NCI-H2107 treated with DMSO at 0.1 percent for 48 hours (cell line): ENCODE measurements around the gene STXBP2.

Experiments used
- DNase-seq: peaks from one replicate; lab custom pipeline; 2025; ENCODE audit not compliant: unreplicated experiment; lab: John Stamatoyannopoulos, UW

STXBP2 gene

DNA sequence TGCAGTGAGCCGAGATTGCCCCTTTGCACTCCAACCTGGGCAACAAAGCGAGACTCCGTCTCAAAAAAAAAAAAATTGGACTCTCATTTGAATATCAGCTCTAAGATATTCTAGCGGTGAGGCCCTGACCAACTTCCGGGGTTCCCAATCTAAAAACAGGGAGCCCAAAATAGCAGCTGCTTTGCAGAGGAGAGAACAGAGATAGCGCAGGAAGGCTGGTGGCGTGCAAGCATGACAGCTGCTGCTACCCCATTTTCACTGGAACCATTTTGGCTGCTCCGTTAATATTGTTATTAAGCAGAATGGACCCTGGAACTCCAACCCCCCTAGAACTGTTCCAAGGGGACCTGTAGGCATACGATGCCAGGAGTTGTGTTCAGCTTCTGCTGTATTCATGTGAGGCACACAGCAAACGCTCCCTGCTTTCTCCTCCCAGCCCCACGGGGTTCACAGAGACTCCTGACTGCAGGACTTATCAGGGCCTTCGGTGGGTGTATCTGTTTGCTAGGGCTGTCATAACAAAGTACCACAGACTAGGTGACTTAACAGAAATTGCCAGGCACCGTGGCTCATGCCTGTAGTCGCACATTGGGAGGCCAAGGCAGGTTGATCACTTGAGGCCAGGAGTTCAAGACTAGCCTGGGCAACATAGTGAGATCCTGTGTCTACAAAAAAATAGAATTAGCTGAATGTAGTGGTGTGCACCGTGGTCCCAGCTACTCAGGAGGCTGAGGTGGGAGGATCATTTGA is 11.5 kb downstream of the STXBP2 start:
- no peak for DNase-seq

DNA sequence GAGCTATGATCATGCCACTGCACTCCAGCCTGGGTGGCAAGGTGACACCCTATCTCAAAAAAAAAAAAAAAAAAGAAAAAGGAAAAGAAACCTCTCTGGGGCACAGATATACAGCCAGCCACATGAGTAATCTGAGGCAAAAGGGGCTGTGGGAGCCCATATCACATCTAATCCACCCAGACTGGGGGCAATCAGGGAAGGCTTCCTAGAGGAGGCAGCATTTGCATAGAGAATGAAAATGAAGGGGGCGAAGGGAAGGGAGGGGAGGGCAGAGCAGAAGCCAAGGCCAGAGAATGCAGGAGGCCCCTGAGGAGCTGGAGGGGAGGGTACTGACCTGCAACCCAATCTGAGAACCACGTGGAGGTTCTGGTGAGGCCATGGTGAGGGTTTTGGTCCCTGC is 13.2 kb downstream of the STXBP2 start:
- no peak for DNase-seq

DNA sequence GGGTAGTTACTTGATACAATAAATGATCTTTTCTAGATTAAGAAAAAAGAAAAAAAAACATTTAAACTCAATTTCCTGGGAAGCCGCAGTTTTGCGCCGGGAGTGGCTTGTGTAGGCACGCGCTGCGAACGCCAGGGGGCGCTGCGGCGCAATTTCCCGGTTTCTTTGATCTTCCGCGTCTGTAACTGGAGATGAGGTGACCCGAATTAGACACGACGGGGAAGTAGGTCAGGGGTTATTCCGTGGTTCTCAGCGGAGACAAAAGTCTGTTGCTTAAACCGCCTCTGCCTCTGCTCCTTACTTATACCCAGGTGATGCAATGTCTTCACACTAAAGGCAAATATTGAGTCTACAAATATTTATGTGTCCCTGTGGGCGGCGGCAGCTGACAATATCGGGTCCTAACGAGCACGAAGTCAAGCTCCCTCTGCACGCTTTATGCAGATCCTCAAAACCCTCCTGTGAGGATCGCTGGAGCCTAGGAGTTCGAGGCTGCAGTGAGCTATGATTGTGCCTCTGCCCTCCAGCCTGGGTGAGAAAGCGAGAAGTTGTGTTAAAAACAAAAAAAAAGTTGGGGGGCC is 15.2 kb downstream of the STXBP2 start:
- peak; percentile 41 for DNase-seq

DNA sequence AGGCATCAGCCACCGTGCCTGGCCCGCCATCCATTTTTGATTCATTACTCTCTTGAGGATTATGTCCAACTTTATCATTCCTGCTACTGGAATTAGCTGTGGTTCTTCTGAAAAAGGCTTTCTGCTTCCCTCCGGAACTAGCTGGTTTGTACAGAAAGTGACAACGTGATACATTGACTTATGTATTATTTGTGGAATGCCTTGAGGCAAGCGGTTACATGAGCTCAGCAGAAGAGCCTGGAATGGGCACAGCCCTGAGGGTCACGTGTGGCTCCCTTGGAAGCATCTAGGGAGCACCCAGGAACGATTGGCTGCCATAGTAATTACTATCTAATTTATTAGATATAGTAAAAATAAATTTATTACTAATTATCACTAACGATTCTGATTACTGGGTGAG is 17.5 kb downstream of the STXBP2 start:
- no peak for DNase-seq

DNA sequence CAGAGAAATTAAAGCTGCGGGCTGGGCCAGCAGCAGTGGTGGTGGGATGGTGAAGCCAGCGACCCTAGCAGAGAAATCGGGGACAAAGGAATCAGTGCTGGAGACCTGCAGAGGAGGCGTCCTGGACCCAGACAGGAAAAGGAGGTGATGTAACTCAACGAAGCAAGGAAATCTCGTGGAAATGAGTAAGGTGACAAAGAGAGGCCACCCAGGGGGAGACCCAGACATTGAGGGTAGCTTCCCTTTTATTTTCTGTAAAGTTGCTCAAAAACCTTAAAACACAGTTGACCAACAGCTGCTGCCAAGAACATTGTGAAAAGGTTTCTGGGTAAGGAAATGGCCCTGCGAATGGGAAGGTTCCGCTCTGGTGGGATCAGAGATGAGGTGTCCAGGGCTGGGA is 18.7 kb downstream of the STXBP2 start:
- no peak for DNase-seq

DNA sequence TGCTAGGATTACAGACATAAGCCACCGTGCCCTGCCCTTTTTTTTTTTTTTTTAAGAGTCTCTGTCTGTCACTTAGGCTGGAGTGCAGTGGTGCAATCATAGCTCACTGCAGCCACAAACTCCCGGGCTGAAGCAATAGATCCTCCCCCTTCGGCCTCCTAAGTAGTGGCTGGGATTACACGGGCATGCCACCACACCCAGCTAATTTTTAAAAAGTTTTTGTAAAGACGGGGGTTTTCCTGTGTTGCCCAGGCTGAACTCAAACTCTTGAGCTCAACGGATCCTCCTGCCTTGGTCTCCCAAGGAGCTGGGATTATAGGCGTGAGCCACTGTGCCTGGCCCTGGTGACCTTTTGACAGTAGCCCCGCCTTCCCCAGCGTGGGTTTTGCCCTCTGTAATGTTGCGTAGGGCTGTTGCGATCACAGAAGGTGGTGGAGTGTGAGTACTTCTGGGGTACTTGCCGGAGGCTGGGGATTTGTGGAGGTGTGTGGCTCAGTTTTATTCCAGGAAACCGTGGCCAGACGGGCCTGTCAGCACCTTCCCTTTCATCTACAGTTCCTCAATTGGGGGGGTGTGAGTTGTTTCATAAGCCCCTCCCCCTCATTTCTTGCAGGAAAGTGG is 20.3 kb downstream of the STXBP2 start:
- DNase-seq: no peak

DNA sequence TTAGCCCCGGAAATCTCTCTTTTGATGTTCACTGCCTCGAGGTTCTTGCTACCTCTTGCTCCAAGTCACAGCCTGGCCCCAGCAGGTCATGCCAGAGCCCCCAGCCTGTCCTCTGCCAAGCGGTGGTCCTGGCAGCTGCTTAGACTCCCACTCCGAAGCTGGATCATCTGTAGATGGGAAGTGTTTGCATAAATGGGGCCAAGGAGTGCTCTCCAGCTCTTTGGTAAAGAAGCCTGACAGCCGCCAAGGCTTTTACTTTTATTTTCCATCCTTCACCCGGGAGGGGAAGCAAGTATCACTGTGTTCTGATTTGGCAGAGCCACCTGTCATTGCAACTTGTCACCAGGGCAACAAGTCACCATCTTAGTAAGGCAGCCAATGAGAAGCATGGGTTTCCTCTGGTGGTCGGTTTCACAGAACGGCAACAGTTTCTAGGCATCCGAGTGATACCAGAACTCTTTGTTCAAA is 21.3 kb downstream of the STXBP2 start:
- DNase-seq: no peak

DNA sequence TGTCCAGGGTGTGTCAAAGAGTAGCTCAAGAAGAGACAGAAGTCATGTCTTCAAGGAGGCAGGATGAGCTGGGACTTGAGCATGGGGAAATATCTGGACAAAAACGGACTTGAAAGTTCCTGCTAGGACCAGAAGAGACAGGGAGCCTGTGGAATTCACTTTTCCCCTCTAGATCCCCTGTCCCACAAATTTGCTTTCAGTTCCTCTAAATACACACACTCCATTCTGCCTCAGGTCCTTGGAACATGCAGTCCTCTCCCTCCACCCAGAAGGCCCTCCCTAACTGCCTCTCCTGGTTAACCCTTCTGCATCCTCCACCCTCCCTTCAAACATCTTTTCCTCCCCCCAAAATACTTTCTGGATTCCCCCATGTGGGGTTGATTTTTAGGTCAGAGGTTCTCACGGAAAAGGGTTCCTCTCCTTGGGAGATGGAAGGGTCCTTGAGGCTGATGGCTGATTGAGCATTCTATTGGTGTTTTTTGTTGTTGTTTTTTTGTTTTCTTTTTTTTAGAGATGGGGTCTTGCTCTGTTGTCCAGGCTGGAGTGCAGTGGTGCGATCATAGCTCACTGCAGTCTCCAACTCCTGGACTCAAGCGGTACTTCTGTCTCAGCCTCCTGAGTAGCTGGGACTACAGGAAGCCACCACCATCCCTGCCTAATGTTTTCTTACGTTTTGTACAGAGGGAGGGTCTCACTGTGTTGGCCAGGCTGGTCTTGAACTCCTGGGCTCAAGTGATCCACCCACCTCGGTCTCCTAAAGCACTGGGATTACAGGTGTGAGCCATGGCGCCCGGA is 25.0 kb downstream of the STXBP2 start:
- DNase-seq: no peak

DNA sequence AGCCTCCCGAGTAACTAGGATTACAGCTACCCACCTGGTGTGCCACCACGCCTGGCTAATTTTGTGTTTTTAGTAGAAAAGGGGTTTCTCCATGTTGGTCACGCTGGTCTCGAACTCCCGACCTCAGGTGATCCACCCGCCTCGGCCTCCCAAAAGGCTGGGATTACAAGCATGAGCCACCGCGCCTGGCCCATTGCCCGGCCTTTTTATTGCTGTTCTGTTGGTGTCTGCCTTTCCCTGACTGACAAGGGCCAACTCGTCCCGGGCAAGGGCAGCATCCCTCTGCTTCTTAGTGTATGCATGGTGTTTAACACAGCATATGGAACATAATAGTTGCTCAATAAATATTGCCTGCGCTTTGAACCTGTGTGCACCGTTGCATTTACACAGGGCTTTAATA is 25.7 kb downstream of the STXBP2 start:
- DNase-seq: no peak

DNA sequence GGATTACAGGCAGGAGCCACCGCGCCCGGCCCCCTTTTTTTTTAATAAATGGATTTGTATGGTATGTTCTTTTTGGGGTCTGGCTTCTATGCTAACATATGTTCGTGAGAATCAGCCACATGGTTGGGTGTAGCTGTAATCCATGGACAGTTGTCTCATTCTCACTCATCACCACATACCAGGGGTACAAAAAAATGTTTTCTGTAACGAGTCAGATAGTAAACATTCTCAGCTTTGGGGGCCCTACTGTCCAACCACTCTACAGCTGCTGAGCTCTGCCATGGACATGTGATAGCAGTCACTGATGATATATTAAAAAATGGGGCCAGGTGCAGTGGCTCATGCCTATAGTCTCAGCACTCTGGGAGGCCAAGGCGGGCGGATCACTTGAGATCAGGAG is 26.8 kb downstream of the STXBP2 start:
- DNase-seq: no peak

DNA sequence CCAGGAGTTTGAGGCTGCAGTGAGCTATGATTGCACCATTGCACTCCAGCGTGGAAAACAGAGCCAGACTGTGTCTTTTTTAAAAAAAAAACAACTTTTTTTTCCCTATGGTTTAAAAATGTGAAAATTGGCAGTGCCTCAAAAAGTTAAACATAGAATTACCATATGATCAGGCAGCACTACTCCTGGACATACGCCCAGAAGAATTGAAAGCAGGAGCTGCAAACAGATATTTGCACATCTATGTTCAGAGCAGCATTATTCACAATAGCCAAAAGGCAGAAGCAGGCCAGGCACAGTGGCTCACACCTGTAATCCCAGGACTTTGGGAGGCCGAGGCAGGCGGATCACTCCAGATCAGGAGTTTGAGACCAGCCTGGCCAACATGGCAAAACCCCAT is 28.2 kb downstream of the STXBP2 start:
- DNase-seq: no peak

DNA sequence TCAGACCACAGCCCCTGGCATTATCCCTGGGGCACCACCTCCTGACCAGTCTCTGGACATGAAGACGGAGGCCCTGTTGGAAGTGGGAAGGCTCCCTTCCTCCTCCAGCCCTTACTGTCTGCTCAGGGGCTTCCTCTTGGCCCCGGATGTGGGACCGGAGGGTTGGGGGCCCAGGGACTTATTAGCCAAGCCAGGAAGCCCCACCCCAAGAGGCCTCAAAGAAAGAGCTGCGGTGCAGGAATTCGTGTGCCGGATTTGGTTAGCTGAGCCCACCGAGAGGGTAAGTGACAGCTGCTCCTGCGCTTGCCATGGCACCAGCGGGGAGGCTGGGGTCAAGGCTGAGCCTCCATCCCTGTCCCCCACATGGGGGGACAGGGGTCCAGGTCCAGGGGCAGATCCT is 31.9 kb downstream of the STXBP2 start, which contains the start of gene RETN:
RETN (plus strand) TSS at position 208 of the 400 bp plus-strand sequence. CDS start 278 bp downstream, outside the sequence.
- DNase-seq: no peak

DNA sequence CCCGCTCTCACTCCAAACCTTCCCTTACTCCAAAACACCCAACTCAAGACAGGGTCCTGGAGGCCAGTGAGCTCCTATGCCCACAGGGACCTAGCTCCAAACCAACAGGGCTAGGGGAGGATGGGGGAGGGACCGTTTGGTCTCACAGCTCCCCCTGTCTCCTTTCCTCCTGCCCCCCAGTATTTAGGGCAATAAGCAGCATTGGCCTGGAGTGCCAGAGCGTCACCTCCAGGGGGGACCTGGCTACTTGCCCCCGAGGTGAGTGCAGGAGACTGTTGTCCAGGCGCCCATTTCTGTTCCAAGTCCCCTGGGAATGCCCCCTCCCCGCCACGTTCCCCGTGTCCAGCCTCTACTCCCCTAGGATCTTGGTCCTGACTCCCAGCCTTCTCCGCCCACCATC is 32.7 kb downstream of the STXBP2 start:
- DNase-seq: no peak

DNA sequence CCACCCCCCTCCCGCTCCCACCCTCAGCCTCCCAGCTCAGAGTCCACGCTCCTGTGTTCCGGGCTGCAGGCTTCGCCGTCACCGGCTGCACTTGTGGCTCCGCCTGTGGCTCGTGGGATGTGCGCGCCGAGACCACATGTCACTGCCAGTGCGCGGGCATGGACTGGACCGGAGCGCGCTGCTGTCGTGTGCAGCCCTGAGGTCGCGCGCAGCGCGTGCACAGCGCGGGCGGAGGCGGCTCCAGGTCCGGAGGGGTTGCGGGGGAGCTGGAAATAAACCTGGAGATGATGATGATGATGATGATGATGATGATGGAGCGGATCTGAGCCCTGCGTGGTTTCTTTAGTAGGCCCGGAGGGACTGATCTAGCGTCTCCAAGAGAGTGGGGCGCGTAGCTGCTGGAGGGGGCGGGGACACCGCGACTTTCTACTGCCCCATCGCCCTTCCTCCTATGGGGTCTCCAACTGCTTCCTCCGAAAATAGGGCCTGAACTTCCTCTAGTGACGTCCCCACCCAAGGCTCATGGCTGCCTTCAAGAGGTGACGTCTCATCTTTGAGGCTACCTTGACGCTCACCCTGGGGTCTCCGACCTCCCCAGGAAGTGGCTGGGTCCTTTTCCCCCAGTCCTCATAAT is 33.4 kb downstream of the STXBP2 start:
- no peak for DNase-seq

DNA sequence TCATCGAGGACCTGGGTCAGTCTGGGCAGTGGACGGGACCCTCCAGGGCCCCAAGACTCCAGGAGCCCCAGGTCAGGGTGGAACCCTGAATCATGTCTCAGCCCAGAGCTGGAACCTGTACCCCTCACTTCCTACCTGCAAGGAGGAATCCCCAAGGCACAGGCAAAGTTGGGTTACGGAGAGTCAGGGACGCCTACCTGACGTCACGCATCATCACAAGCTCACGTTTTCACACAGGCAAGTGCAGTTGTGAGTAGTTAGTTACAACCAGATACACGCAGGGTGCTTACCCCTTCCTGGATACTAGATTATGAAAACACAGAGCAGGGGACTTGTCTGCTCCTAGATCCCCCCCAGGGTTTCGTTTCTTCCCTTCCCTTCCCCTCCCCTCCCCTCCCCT is 33.9 kb downstream of the STXBP2 start:
- no peak for DNase-seq

DNA sequence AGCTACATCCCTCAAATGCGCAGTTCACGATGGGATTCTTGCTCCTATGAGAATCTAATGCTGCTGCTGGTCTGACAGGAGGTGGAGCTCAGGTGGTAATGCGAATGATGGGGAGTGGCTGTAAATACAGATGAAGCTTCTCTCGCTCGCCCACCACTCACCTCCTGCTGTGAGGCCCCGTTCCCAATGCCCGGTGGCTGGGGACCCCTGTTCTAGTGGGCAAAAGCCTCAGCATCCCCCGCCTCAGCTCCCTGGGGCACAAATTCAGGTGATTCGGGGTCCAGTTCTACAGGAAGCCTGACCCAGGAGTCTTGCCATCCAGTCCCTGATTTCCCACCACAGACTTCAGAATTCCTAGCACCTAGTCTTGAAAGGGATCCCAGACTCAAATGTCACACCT is 35.6 kb downstream of the STXBP2 start:
- DNase-seq: no peak

DNA sequence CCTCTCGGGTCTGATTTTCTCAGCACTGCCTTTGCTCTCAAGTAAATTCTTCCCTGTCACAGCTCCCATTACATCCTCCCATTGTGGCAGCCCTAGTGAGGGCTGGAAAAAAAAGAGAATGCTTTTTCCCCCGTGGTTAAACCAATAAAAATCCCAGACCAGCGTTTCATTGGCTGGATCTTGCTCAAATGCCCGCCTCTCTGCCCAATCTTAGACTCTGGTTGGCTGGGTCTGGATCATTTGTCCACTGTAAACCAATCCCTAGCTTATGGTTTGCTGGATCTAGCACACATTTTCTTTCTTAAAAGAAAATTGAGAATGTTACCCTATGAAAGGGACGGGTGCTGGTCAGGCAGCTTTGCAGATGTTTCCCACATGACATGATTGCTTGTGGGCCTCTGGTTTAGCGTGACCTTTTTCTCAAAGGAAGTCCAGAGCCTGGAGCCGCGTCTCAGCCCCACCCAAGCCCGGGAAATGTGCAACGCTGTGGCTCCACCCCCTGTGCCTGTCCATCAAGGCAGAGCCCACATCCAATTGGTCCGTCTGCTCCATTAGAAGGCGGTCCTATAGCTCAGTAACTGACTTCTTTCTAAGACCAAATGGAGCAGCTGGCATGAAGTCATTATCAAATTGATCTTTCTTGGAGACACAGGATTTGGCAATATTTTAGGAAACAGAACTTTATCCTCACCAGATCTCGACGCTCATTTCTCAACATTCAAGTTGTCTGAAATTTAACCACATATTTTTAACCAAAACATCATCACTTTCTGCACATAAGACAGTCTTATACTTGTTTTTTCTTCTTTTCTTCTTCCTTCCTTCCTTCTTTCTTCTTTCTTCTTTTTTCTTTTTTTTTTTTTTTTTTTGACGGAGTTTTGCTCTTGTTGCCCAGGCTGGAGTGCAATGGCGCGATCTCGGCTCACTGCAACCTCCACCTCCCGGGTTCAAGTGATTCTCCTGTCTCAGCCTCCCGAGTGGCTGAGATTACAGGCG is 37.4 kb downstream of the STXBP2 start:
- DNase-seq: no peak

DNA sequence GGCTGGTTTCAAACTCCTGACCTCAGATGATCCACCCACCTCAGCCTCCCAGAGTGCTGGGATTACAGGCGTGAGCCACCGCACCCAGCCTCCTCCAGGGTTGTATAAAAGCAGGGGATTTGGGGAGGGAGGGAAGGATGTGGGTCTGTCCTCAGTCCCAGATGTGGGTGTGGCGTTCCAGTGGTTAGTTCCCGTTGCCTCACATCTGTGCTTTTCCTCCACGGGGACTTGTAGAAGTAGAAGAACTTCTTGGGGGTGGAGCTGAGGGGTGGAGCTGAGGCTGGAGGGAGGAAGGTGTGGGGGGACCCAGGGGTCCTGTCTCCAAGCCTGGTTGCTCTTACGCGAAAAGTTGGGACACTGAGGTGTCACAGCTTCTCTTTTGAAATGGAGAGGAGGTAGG is 39.5 kb downstream of the STXBP2 start:
- DNase-seq: no peak

DNA sequence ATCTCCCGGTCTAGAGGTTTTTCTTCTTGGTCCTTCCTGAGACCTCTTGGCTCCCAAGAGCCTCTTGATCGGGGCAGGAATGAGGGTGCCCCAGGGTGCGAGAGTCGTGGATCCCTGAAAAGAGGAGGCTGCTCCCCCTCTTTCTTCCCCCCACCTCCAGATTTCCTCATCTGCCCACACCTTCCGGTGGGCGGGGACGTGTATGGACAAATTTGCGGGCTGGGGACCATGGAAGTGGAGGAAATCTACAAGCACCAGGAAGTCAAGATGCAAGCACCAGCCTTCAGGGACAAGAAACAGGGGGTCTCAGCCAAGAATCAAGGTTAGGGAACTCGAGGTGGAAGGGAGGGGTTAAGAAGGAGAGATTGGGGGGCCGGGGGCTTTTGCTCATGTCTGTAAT is 39.9 kb downstream of the STXBP2 start, which contains the start of gene MCEMP1:
MCEMP1 (plus strand) TSS at position 237 of the 400 bp plus-strand sequence; CDS start at position 268, 31 bp downstream.
- DNase-seq: no peak
